ENCODE measurements around the gene PDE6C. TPM values are rescaled to one million over a fixed set of nuclear protein-coding genes. Genes with fewer than 3 reads are reported as not detected.

The PDE6C gene
- total and polyA plus RNA-seq, 4 donors, result not detected

GRCh38 chr10:93712593-93712992 is 100.3 kb downstream of the PDE6C start:
- DNase-seq, result no peak
- H3K9ac ChIP-seq (ENCODE audit: insufficient read depth in 1 of 2, low read length in 2 of 2), result no peak overlapping the region
- ATAC-seq (ENCODE audit: insufficient read depth, low FRiP score), result no peak
- no peaks in the 10 kb centered on the region for H3K4me1 ChIP-seq (ENCODE audit: control insufficient read depth in 5 of 5, insufficient read depth in 5 of 5, low read length in 5 of 5)
- H3K9me3 ChIP-seq (ENCODE audit: control insufficient read depth in 4 of 4, insufficient read depth in 3 of 4, low read length in 3 of 4), result peaks cover 0 to 2% (median 0%) of the 10 kb centered on the region in 4 donors
- WGBS, 2 donors, result 68 to 77% methylated on average over 2 of the region's 2 CpGs
- no peak for TF ChIP-seq CTCF (IDR thresholded peaks at IDR 0.05; ENCODE audit: control extremely low read depth, extremely low read depth)
- H3K27me3 ChIP-seq (ENCODE audit: control insufficient read depth in 3 of 3, insufficient read depth in 3 of 3, low read length in 2 of 3), result no peaks in the 10 kb centered on the region
- no peaks in the 10 kb centered on the region for H3K36me3 ChIP-seq (ENCODE audit: control insufficient read depth in 4 of 4, insufficient read depth in 4 of 4, low read length in 4 of 4)
- H3K27ac ChIP-seq (ENCODE audit: low read depth in 1 of 2, low read length in 1 of 2), result no peak overlapping the region
- H3K4me3 ChIP-seq, result no peak overlapping the region

GRCh38 chr10:93715345-93715744 is 103.0 kb downstream of the PDE6C start:
- peaks cover 0 to 2% (median 0%) of the 10 kb centered on the region in 5 donors for H3K4me1 ChIP-seq (ENCODE audit: control insufficient read depth in 5 of 5, insufficient read depth in 5 of 5, low read length in 5 of 5)
- ATAC-seq (ENCODE audit: insufficient read depth, low FRiP score) (no peak), DNase-seq (no peak)
- peaks cover 0 to 2% (median 0%) of the 10 kb centered on the region in 4 donors for H3K9me3 ChIP-seq (ENCODE audit: control insufficient read depth in 4 of 4, insufficient read depth in 3 of 4, low read length in 3 of 4)
- TF ChIP-seq CTCF (IDR thresholded peaks at IDR 0.05; ENCODE audit: control extremely low read depth, extremely low read depth), result no peak
- no peaks in the 10 kb centered on the region for H3K36me3 ChIP-seq (ENCODE audit: control insufficient read depth in 4 of 4, insufficient read depth in 4 of 4, low read length in 4 of 4)
- no peak overlapping the region for H3K4me3 ChIP-seq
- WGBS, 2 donors, result 76 to 84% methylated on average over 5 of the region's 5 CpGs
- no peak overlapping the region for H3K9ac ChIP-seq (ENCODE audit: insufficient read depth in 1 of 2, low read length in 2 of 2)
- no peak overlapping the region for H3K27ac ChIP-seq (ENCODE audit: low read depth in 1 of 2, low read length in 1 of 2)
- no peaks in the 10 kb centered on the region for H3K27me3 ChIP-seq (ENCODE audit: control insufficient read depth in 3 of 3, insufficient read depth in 3 of 3, low read length in 2 of 3)

Other genes starting within 250 kb of the PDE6C start
- 100 to 1,000 TPM; 111 to 194 TPM for gene MYOF, start 130.2 kb upstream of the PDE6C start, total RNA-seq
- 10 to 100 TPM; 23.4 to 53.2 TPM for gene MYOF, start 130.2 kb upstream of the PDE6C start, polyA plus RNA-seq
- 1 to 10 TPM; 1.7 to 3.5 TPM for gene CEP55, start 115.9 kb upstream of the PDE6C start, total RNA-seq
- 1 to 10 TPM; 1.6 to 1.8 TPM for gene CEP55, start 115.9 kb upstream of the PDE6C start, polyA plus RNA-seq
- 1 to 10 TPM in 1 of 2 donors, under 1 TPM in 1; 0.06 to 4.7 TPM for gene FFAR4, start 45.9 kb upstream of the PDE6C start, total RNA-seq
- gene FFAR4, start 45.9 kb upstream of the PDE6C start, polyA plus RNA-seq, result 1 to 10 TPM in 1 of 2 donors, under 1 TPM in 1; 0.29 to 2.5 TPM
- 10 to 100 TPM in 1 of 2 donors, not detected in 1; 35.4 TPM for gene RBP4, start 11.3 kb upstream of the PDE6C start, total RNA-seq
- gene RBP4, start 11.3 kb upstream of the PDE6C start, polyA plus RNA-seq, result 10 to 100 TPM in 1 of 2 donors, 1 to 10 TPM in 1; 7.3 to 14.7 TPM
- gene FRA10AC1, start 90.1 kb downstream of the PDE6C start, total RNA-seq, result 10 to 100 TPM; 12.3 to 38.9 TPM
- gene FRA10AC1, start 90.1 kb downstream of the PDE6C start, polyA plus RNA-seq, result 10 to 100 TPM in 1 of 2 donors, 1 to 10 TPM in 1; 4.3 to 18.1 TPM
- under 1 TPM in 1 of 2 donors, not detected in 1; 0.68 TPM for gene LGI1, start 145.4 kb downstream of the PDE6C start, total RNA-seq
- not detected for gene LGI1, start 145.4 kb downstream of the PDE6C start, polyA plus RNA-seq